B cell (primary cell): ENCODE data around the gene QRICH1.

Source experiments
- CTCF ChIP-seq: fragments of 200-600 bp; IDR thresholded peaks from one replicate; pipeline ENCODE4 v1.8.0; 2022; ENCODE audit warnings: antibody characterized with exemption, mild to moderate bottlenecking
- EZH2 ChIP-seq: IDR thresholded peaks from 2 replicates; pipeline ENCODE4 v1.6.1; 2012; ENCODE audit warnings: borderline replicate concordance, low read depth, mild to moderate bottlenecking, moderate library complexity, low read length; ENCODE audit not compliant: insufficient read depth, poor library complexity, severe bottlenecking

GRCh38 chr3:49104427-49105291 lies 10.8 kb upstream of the QRICH1 start, which contains the start of gene QARS1:
- TF ChIP-seq CTCF (no peak), EZH2 (no peak)
